Measurements from ENCODE around the gene PROB1.

PROB1 gene

DNA sequence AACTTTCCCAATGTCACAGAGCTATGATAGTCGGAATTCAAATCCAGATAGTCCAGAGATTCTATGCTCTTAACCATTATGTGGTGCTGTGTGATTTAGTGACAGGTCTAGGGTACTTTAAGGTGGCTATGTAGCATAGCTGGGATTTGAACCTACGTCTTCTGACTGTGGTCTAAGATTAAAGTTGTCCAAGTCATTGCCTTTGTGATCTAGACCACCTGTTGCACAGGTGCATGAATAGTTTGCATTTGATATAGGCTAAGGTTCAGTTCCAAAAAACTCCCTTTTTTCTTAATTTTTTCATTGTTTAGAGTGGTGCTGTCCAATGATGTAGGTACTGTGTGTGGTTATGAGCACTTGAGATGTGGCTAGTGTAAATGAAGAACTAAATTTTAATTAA is 50.7 kb downstream of the PROB1 start:
- H3K4ac ChIP-seq (ENCODE audit: low read depth, low read length) = peak overlapping the region; percentile 97
- no peak overlapping the region for H2AFZ ChIP-seq (ENCODE audit: insufficient read depth, low read length, poor library complexity)
- peaks cover 4% of the 10 kb centered on the region for H3K79me1 ChIP-seq (ENCODE audit: low read length)
- no peak overlapping the region for H2AK5ac ChIP-seq (ENCODE audit: low read length)
- no peak overlapping the region for H3K4me2 ChIP-seq (ENCODE audit: low read length)
- H3K9me3 ChIP-seq (ENCODE audit: insufficient read depth, low read depth, low read length) = peaks cover 2% of the 10 kb centered on the region
- peaks cover 0 to 4% of the 10 kb centered on the region in 2 experiments for H3K4me1 ChIP-seq (ENCODE audit: control insufficient read depth in 1 of 2, insufficient read depth in 2 of 2, low read length in 2 of 2)
- H3K27ac ChIP-seq (ENCODE audit: low read depth, low read length) = no peak overlapping the region
- no peak for DNase-seq
- no peak overlapping the region for H2BK12ac ChIP-seq (ENCODE audit: low read length)
- no peaks in the 10 kb centered on the region for H3K27me3 ChIP-seq (ENCODE audit: insufficient read depth, low read length)
- H3K36me3 ChIP-seq (ENCODE audit: control insufficient read depth in 1 of 2, insufficient read depth in 2 of 2, low read length in 2 of 2) = peaks cover 12% of the 10 kb centered on the region in 2 experiments
- H3K9ac ChIP-seq (ENCODE audit: low read length) = no peak overlapping the region
- H2BK120ac ChIP-seq (ENCODE audit: insufficient read depth, low read length, poor library complexity) = no peak overlapping the region
- no CpG with 5 or more reads among the region's 2 CpGs for WGBS (ENCODE audit: extremely low coverage, insufficient coverage, insufficient read length)
- no peak overlapping the region for H3K14ac ChIP-seq (ENCODE audit: low read length)
- no peak overlapping the region for H3K18ac ChIP-seq (ENCODE audit: low read length)
- H4K12ac ChIP-seq (ENCODE audit: low read depth, low read length) = no peak overlapping the region
- H3K23ac ChIP-seq (ENCODE audit: low read length) = no peak overlapping the region
- no peak overlapping the region for H4K91ac ChIP-seq (ENCODE audit: low read depth, low read length)
- peaks cover 12% of the 10 kb centered on the region for H3K79me2 ChIP-seq (ENCODE audit: control insufficient read depth, insufficient read depth, low read length, poor library complexity)
- no peak overlapping the region for H3K4me3 ChIP-seq (ENCODE audit: low read depth, low read length)
- H2BK5ac ChIP-seq (ENCODE audit: low read depth, low read length, poor library complexity) = no peak overlapping the region
- no peak overlapping the region for H4K8ac ChIP-seq (ENCODE audit: low read depth, low read length)

DNA sequence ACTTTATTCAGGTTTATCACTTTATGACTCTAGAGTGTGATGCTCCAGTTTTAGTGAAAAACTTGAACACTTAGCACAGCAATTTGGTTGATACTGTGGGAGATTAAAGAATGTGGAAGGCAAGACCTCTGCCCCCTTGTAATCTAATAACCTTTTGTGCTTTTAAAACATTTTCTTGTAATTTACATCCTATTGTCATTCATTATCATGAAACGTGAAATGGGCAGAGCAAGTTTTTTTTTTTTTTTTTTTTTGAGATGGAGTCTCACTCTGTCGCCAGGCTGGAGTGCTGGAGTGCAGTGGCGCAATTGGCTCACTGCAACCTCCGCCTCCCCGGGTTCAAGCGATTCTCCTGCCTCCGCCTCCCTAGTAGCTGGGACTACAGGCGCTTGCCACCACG is 51.4 kb downstream of the PROB1 start:
- Histone ChIP-seq H4K91ac (ENCODE audit: low read depth, low read length) (no peak overlapping the region), H4K12ac (ENCODE audit: low read depth, low read length) (no peak overlapping the region), H2AFZ (ENCODE audit: insufficient read depth, low read length, poor library complexity) (no peak overlapping the region), H3K27ac (ENCODE audit: low read depth, low read length) (no peak overlapping the region), H3K79me2 (ENCODE audit: control insufficient read depth, insufficient read depth, low read length, poor library complexity) (peaks cover 12% of the 10 kb centered on the region), H3K9me3 (ENCODE audit: insufficient read depth, low read depth, low read length) (peaks cover 2% of the 10 kb centered on the region), H2BK5ac (ENCODE audit: low read depth, low read length, poor library complexity) (no peak overlapping the region), H3K79me1 (ENCODE audit: low read length) (peaks cover 4% of the 10 kb centered on the region), H3K4ac (ENCODE audit: low read depth, low read length) (peak overlapping the region; percentile 50), H3K4me2 (ENCODE audit: low read length) (peak overlapping the region; percentile 92), H2BK12ac (ENCODE audit: low read length) (no peak overlapping the region), H3K4me1 (ENCODE audit: control insufficient read depth in 1 of 2, insufficient read depth in 2 of 2, low read length in 2 of 2) (peaks cover 0 to 4% of the 10 kb centered on the region in 2 experiments), H3K23ac (ENCODE audit: low read length) (no peak overlapping the region), H3K9ac (ENCODE audit: low read length) (no peak overlapping the region), H3K36me3 (ENCODE audit: control insufficient read depth in 1 of 2, insufficient read depth in 2 of 2, low read length in 2 of 2) (peaks cover 10 to 12% of the 10 kb centered on the region in 2 experiments), H2AK5ac (ENCODE audit: low read length) (no peak overlapping the region), H3K14ac (ENCODE audit: low read length) (no peak overlapping the region), H3K18ac (ENCODE audit: low read length) (no peak overlapping the region), H3K4me3 (ENCODE audit: low read depth, low read length) (no peak overlapping the region), H4K8ac (ENCODE audit: low read depth, low read length) (no peak overlapping the region), H2BK120ac (ENCODE audit: insufficient read depth, low read length, poor library complexity) (no peak overlapping the region), H3K27me3 (ENCODE audit: insufficient read depth, low read length) (no peaks in the 10 kb centered on the region)
- no CpG with 5 or more reads among the region's 9 CpGs for WGBS (ENCODE audit: extremely low coverage, insufficient coverage, insufficient read length)
- DNase-seq = no peak

DNA sequence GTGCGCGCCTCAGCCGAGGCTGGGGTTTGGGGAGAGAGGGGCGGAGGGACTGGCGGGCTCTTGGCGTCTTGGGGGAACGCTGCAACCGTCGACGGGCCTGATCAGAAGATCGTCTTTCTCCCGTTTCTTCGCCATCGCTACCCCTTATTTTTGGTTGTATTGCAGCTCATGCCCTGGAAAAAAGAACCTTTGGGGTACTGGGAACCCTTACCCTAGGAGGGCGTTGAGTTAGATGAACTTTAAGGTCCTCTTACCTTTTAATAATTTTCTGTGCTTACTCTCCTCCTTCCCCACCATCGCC is 52.5 kb downstream of the PROB1 start:
- Histone ChIP-seq H2BK120ac (ENCODE audit: insufficient read depth, low read length, poor library complexity) (no peak overlapping the region), H2AFZ (ENCODE audit: insufficient read depth, low read length, poor library complexity) (no peak overlapping the region), H3K27ac (ENCODE audit: low read depth, low read length) (peak overlapping the region; percentile 79), H3K4me2 (ENCODE audit: low read length) (peak overlapping the region; percentile 92), H4K8ac (ENCODE audit: low read depth, low read length) (no peak overlapping the region), H3K18ac (ENCODE audit: low read length) (no peak overlapping the region), H4K12ac (ENCODE audit: low read depth, low read length) (no peak overlapping the region), H3K9ac (ENCODE audit: low read length) (peak overlapping the region; percentile 94), H2BK12ac (ENCODE audit: low read length) (no peak overlapping the region), H3K79me1 (ENCODE audit: low read length) (peaks cover 4% of the 10 kb centered on the region), H3K4ac (ENCODE audit: low read depth, low read length) (peak overlapping the region; percentile 88), H3K27me3 (ENCODE audit: insufficient read depth, low read length) (no peaks in the 10 kb centered on the region), H2AK5ac (ENCODE audit: low read length) (no peak overlapping the region), H3K4me3 (ENCODE audit: low read depth, low read length) (peak overlapping the region; percentile 95), H4K91ac (ENCODE audit: low read depth, low read length) (no peak overlapping the region), H3K23ac (ENCODE audit: low read length) (no peak overlapping the region), H2BK5ac (ENCODE audit: low read depth, low read length, poor library complexity) (peak overlapping the region; percentile 2), H3K14ac (ENCODE audit: low read length) (no peak overlapping the region), H3K4me1 (ENCODE audit: control insufficient read depth in 1 of 2, insufficient read depth in 2 of 2, low read length in 2 of 2) (peaks cover 0 to 4% of the 10 kb centered on the region in 2 experiments), H3K36me3 (ENCODE audit: control insufficient read depth in 1 of 2, insufficient read depth in 2 of 2, low read length in 2 of 2) (peaks cover 7 to 9% of the 10 kb centered on the region in 2 experiments), H3K9me3 (ENCODE audit: insufficient read depth, low read depth, low read length) (peaks cover 2% of the 10 kb centered on the region), H3K79me2 (ENCODE audit: control insufficient read depth, insufficient read depth, low read length, poor library complexity) (peaks cover 10% of the 10 kb centered on the region)
- no peak for DNase-seq
- WGBS (ENCODE audit: extremely low coverage, insufficient coverage, insufficient read length) = no CpG with 5 or more reads among the region's 16 CpGs

DNA sequence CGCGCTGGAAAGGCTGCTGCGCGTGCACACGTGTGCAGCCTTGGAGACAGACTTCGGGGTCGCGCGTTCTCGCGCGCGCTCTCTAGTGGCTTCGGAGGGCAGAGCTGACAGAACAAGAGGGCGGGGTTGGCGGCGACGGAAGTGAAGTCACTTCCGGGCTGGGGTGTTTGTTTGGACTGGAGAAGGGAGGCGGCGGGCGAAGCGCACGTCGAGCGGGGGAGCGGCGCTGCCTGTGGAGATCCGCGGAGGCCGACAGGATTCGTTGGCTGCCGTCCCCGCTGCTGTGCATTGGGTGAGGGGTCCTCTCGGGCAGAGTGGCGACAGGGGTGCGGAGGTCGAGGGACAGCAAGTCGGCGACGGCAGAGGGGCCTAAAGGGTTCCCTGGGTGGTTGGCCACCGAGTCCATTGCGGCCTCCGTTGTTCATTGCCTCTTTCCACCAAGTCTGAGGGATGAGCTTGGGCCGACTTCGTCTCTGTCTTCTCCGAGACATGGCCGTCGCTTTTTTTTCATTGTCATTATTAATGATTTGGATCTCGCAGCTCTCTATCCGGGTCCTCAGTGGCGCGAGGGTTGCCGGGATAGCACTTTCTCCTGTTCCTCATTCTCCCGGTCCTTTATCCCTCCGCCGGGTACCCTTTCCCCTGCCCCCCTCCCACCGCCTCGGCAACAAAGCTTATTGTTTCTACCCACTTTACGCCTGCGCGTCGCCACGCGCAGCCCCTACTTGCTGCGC is 53.0 kb downstream of the PROB1 start, which contains the start of gene PAIP2:
Gene PAIP2, plus strand, starts transcription at position 166 of the 734 bp plus-strand sequence. CDS start 21,931 bp downstream, outside the sequence.
- Histone ChIP-seq H3K9ac (ENCODE audit: low read length) (peak within 1 kb of the TSS; percentile 94), H3K9me3 (ENCODE audit: insufficient read depth, low read depth, low read length) (peaks cover 2% of the 10 kb centered on the region), H2AFZ (ENCODE audit: insufficient read depth, low read length, poor library complexity) (peak within 1 kb of the TSS; percentile 97), H3K23ac (ENCODE audit: low read length) (no peak within 1 kb of the TSS), H3K27me3 (ENCODE audit: insufficient read depth, low read length) (no peaks in the 10 kb centered on the region), H2BK120ac (ENCODE audit: insufficient read depth, low read length, poor library complexity) (peak within 1 kb of the TSS; percentile 90), H3K18ac (ENCODE audit: low read length) (peak within 1 kb of the TSS; percentile 98), H4K91ac (ENCODE audit: low read depth, low read length) (peak within 1 kb of the TSS; percentile 98), H2BK12ac (ENCODE audit: low read length) (no peak within 1 kb of the TSS), H3K4me3 (ENCODE audit: low read depth, low read length) (peak within 1 kb of the TSS; percentile 95), H3K79me2 (ENCODE audit: control insufficient read depth, insufficient read depth, low read length, poor library complexity) (peaks cover 10% of the 10 kb centered on the region), H3K36me3 (ENCODE audit: control insufficient read depth in 1 of 2, insufficient read depth in 2 of 2, low read length in 2 of 2) (peaks cover 5 to 7% of the 10 kb centered on the region in 2 experiments), H4K8ac (ENCODE audit: low read depth, low read length) (peak within 1 kb of the TSS; percentile 94), H3K4me2 (ENCODE audit: low read length) (peak within 1 kb of the TSS; percentile 100), H3K4me1 (ENCODE audit: control insufficient read depth in 1 of 2, insufficient read depth in 2 of 2, low read length in 2 of 2) (peaks cover 0 to 4% of the 10 kb centered on the region in 2 experiments), H2BK5ac (ENCODE audit: low read depth, low read length, poor library complexity) (peak within 1 kb of the TSS; percentile 75), H3K79me1 (ENCODE audit: low read length) (peaks cover 4% of the 10 kb centered on the region), H3K4ac (ENCODE audit: low read depth, low read length) (peak within 1 kb of the TSS; percentile 88), H3K14ac (ENCODE audit: low read length) (peak within 1 kb of the TSS; percentile 95), H3K27ac (ENCODE audit: low read depth, low read length) (peak within 1 kb of the TSS; percentile 79), H2AK5ac (ENCODE audit: low read length) (peak within 1 kb of the TSS; percentile 95), H4K12ac (ENCODE audit: low read depth, low read length) (peak within 1 kb of the TSS; percentile 88)
- no CpG with 5 or more reads among the region's 66 CpGs for WGBS (ENCODE audit: extremely low coverage, insufficient coverage, insufficient read length)
- peak; percentile 94 to 98 for DNase-seq

All from trophoblast cell (in vitro differentiated cells and primary cell).